H9 (cell line): ENCODE data around the gene TNPO2. TPM values are rescaled to one million over a fixed set of nuclear protein-coding genes. Genes with fewer than 3 reads are reported as not detected.

Experiments
- DNase-seq: peaks from one replicate; pipeline ENCODE4 v3.0.0-alpha.2; 2017
- H2AFZ ChIP-seq: one replicate; pipeline ENCODE4 v1.6.1; 2013; ENCODE audit warnings: mild to moderate bottlenecking, low read length, control low read depth, moderate library complexity
- H2AK5ac ChIP-seq: 2 replicates; pipeline ENCODE4 v1.6.1; 2013; ENCODE audit warnings: low read length, control low read depth, mixed read lengths; ENCODE audit not compliant: insufficient read length
- H2BK120ac ChIP-seq: one replicate; pipeline ENCODE4 v1.6.1; 2013; ENCODE audit warnings: low read depth, mild to moderate bottlenecking, low read length, control low read depth, inconsistent platforms; ENCODE audit not compliant: poor library complexity, severe bottlenecking
- H2BK12ac ChIP-seq: 2 replicates; pipeline ENCODE4 v1.6.1; 2013; ENCODE audit warnings: low read length, control low read depth, mixed read lengths, low read depth; ENCODE audit not compliant: insufficient read length
- H2BK15ac ChIP-seq: 2 replicates; pipeline ENCODE4 v1.6.1; 2013; ENCODE audit warnings: low read depth, low read length, control low read depth
- H2BK20ac ChIP-seq: one replicate; pipeline ENCODE4 v1.6.1; 2013; ENCODE audit warnings: low read depth, mild to moderate bottlenecking, low read length, control low read depth, inconsistent platforms; ENCODE audit not compliant: poor library complexity, severe bottlenecking
- H2BK5ac ChIP-seq: 2 replicates; pipeline ENCODE4 v1.6.1; 2013; ENCODE audit warnings: low read length, control low read depth, mixed read lengths; ENCODE audit not compliant: insufficient read length
- H3K14ac ChIP-seq: 2 replicates; pipeline ENCODE4 v1.6.1; 2013; ENCODE audit warnings: low read length, control low read depth; ENCODE audit not compliant: insufficient read depth
- H3K18ac ChIP-seq: 2 replicates; pipeline ENCODE4 v1.6.1; 2013; ENCODE audit warnings: low read depth, mild to moderate bottlenecking, mixed read lengths, low read length, control low read depth; ENCODE audit not compliant: insufficient read length
- H3K23ac ChIP-seq: 2 replicates; pipeline ENCODE4 v1.6.1; 2013; ENCODE audit warnings: low read length, control low read depth, mixed read lengths, low read depth; ENCODE audit not compliant: insufficient read length
- H3K23me2 ChIP-seq: 2 replicates; pipeline ENCODE4 v1.6.1; 2013; ENCODE audit warnings: low read depth, mild to moderate bottlenecking, mixed read lengths, low read length, control low read depth; ENCODE audit not compliant: insufficient read length, poor library complexity, severe bottlenecking
- H3K27ac ChIP-seq: 2 replicates; pipeline ENCODE4 v1.5.1; 2013; ENCODE audit warnings: low read length, control low read depth, mixed read lengths, low read depth; ENCODE audit not compliant: insufficient read length
- H3K27me3 ChIP-seq: 2 replicates; pipeline ENCODE4 v1.6.1; 2013; ENCODE audit warnings: low read length, control low read depth, inconsistent platforms; ENCODE audit not compliant: insufficient read depth
- H3K4ac ChIP-seq: 2 replicates; pipeline ENCODE4 v1.6.1; 2013; ENCODE audit warnings: low read depth, mild to moderate bottlenecking, control low read depth, inconsistent platforms, low read length, moderate library complexity
- H3K4me1 ChIP-seq: 2 replicates; pipeline ENCODE4 v1.6.1; 2013; ENCODE audit warnings: low read length, control low read depth, inconsistent platforms; ENCODE audit not compliant: insufficient read depth
- H3K4me2 ChIP-seq: 2 replicates; pipeline ENCODE4 v1.6.1; 2013; ENCODE audit warnings: low read length, control low read depth, mixed read lengths; ENCODE audit not compliant: insufficient read length, insufficient read depth
- H3K56ac ChIP-seq: 2 replicates; pipeline ENCODE4 v1.6.1; 2013; ENCODE audit warnings: low read depth, mild to moderate bottlenecking, mixed read lengths, low read length, control low read depth; ENCODE audit not compliant: insufficient read length
- H3K79me1 ChIP-seq: 2 replicates; pipeline ENCODE4 v1.6.1; 2013; ENCODE audit warnings: low read depth, mild to moderate bottlenecking, moderate library complexity, low read length, control low read depth, inconsistent platforms; ENCODE audit not compliant: insufficient read depth, poor library complexity, severe bottlenecking
- H3K79me2 ChIP-seq: 2 replicates; pipeline ENCODE4 v1.6.1; 2013; ENCODE audit warnings: low read length, control low read depth, inconsistent platforms; ENCODE audit not compliant: insufficient read depth
- H3K9ac ChIP-seq: 2 replicates; pipeline ENCODE4 v1.6.1; 2013; ENCODE audit warnings: low read length, control low read depth, mixed read lengths; ENCODE audit not compliant: insufficient read length; ENCODE audit errors: extremely low read depth
- H3K9me3 ChIP-seq: one replicate; pipeline ENCODE4 v1.6.1; 2013; ENCODE audit warnings: low read depth, low read length, inconsistent platforms; ENCODE audit not compliant: control insufficient read depth
- H3T11ph ChIP-seq: one replicate; pipeline ENCODE4 v1.6.1; 2013; ENCODE audit warnings: mild to moderate bottlenecking, low read length, control low read depth, inconsistent platforms
- H4K20me1 ChIP-seq: one replicate; pipeline ENCODE4 v1.6.1; 2013; ENCODE audit not compliant: control insufficient read depth, insufficient read length, insufficient read depth
- H4K5ac ChIP-seq: 2 replicates; pipeline ENCODE4 v1.6.1; 2013; ENCODE audit warnings: low read depth, mild to moderate bottlenecking, mixed read lengths, low read length, control low read depth; ENCODE audit not compliant: insufficient read length
- H4K8ac ChIP-seq: replicated peaks from 2 replicates; pipeline ENCODE4 v1.6.1; 2013; ENCODE audit warnings: low read length, control low read depth, mixed read lengths, low read depth; ENCODE audit not compliant: insufficient read length
- H4K91ac ChIP-seq: 2 replicates; pipeline ENCODE4 v1.6.1; 2013; ENCODE audit warnings: low read depth, mild to moderate bottlenecking, moderate library complexity, mixed read lengths, low read length, control low read depth; ENCODE audit not compliant: insufficient read length
- H3K27ac Mint-ChIP-seq, 3 experiments: 2 replicates in 2 of 3; 3 replicates in 1 of 3; pipeline ENCODE4 v1.8.0; 2020 to 2021; ENCODE audit warnings: mixed read lengths in 3 of 3, mild to moderate bottlenecking in 1 of 3, moderate library complexity in 1 of 3
- H3K27me3 Mint-ChIP-seq: 2 replicates; pipeline ENCODE4 v1.8.0; 2021; ENCODE audit warnings: low read depth, mild to moderate bottlenecking, moderate library complexity, mixed read lengths
- H3K36me3 Mint-ChIP-seq, 3 experiments: 2 replicates in 2 of 3; 3 replicates in 1 of 3; pipeline ENCODE4 v1.8.0; 2020 to 2021; ENCODE audit warnings: low read depth in 3 of 3, mixed read lengths in 3 of 3; ENCODE audit not compliant: insufficient read depth in 1 of 3
- H3K4me1 Mint-ChIP-seq, 2 experiments: 2 replicates each; pipeline ENCODE4 v1.8.0; 2020; ENCODE audit warnings: mixed read lengths in 2 of 2
- H3K4me3 Mint-ChIP-seq, 2 experiments: 2 replicates in 1 of 2; 3 replicates in 1 of 2; pipeline ENCODE4 v1.8.0; 2020 to 2021; ENCODE audit warnings: mild to moderate bottlenecking in 2 of 2, mixed read lengths in 2 of 2, moderate library complexity in 1 of 2
- H3K9me3 Mint-ChIP-seq, 2 experiments: 2 replicates in 1 of 2; 3 replicates in 1 of 2; pipeline ENCODE4 v1.8.0; 2020; ENCODE audit warnings: mild to moderate bottlenecking in 2 of 2, mixed read lengths in 2 of 2, moderate library complexity in 1 of 2
- CTCF ChIP-seq: fragments of 200-600 bp; sonication (generic); conservative IDR thresholded peaks from 3 replicates; pipeline ENCODE4 v1.8.0; 2021; ENCODE audit warnings: antibody characterized with exemption, mild to moderate bottlenecking
- WGBS: extraction: QIAGEN DNeasy Blood & Tissue Kit; methylation state at CpG from one replicate; pipeline ENCODE4 v1.1.7; 2013; ENCODE audit warnings: missing lambda C conversion rate, low lambda C conversion rate, mixed read lengths; ENCODE audit not compliant: insufficient read length; ENCODE audit errors: extremely low coverage; 5-methylcytosine and 5-hydroxymethylcytosine counted together
- total RNA-seq: library from RNA; stranded (reverse); gene quantifications from 2 replicates; pipeline ENCODE4 v1.2.1, GENCODE V29; 2021

The TNPO2 gene
- total RNA-seq, 1 experiment from 2014 or later, result 159 TPM

GRCh38 chr19:12668346-12668745 is 55.4 kb downstream of the TNPO2 start:
- H3K4me1 Mint-ChIP-seq, result peaks cover 27 to 50% of the 10 kb centered on the region in 2 experiments
- peaks cover 8 to 33% (median 28%) of the 10 kb centered on the region in 3 experiments for H3K36me3 Mint-ChIP-seq
- Histone ChIP-seq H3K4me1 (no peaks in the 10 kb centered on the region), H3K27me3 (no peaks in the 10 kb centered on the region), H2BK12ac (no peak overlapping the region), H2BK120ac (no peak overlapping the region), H4K5ac (no peak overlapping the region), H3K9me3 (no peaks in the 10 kb centered on the region), H3T11ph (no peak overlapping the region), H3K56ac (no peak overlapping the region), H4K20me1 (no peaks in the 10 kb centered on the region), H3K18ac (no peak overlapping the region), H2BK15ac (no peak overlapping the region), H3K23ac (no peak overlapping the region), H3K9ac (no peak overlapping the region), H4K8ac (no peak overlapping the region), H3K79me1 (no peaks in the 10 kb centered on the region), H3K4me2 (peak overlapping the region; percentile 64), H3K14ac (no peak overlapping the region), H3K27ac (no peak overlapping the region), H3K4ac (no peak overlapping the region), H3K79me2 (no peaks in the 10 kb centered on the region), H2AFZ (no peak overlapping the region), H3K23me2 (peaks cover 24% of the 10 kb centered on the region), H2BK5ac (no peak overlapping the region), H2BK20ac (no peak overlapping the region), H4K91ac (no peak overlapping the region), H2AK5ac (no peak overlapping the region)
- no CpG with 5 or more reads among the region's 8 CpGs for WGBS
- H3K4me3 Mint-ChIP-seq, result peak overlapping the region; percentile 93 to 94
- peaks cover 0 to 1% of the 10 kb centered on the region in 2 experiments; a peak in 2 of 5 replicates for H3K9me3 Mint-ChIP-seq
- TF ChIP-seq CTCF, result no peak
- H3K27ac Mint-ChIP-seq, result peak overlapping the region; percentile 60 to 100 (median 100); a peak in 4 of 7 replicates
- peaks cover 2% of the 10 kb centered on the region for H3K27me3 Mint-ChIP-seq
- no peak for DNase-seq
